Activated CD4-positive, alpha-beta memory T cell treated with anti-CD3 and anti-CD28 coated beads, Interleukin-2, amount 10 ng/mL, durations not matched to agents 7 days and 5 days (primary cell): ENCODE measurements around the gene PRR15. TPM values are rescaled to one million over a fixed set of nuclear protein-coding genes. Genes with fewer than 3 reads are reported as not detected.

Source experiments
- CTCF ChIA-PET: fragments of 350-600 bp; sonication (Branson Sonifier 250); formaldehyde crosslinking; loops from one replicate; lab custom pipeline; 2021; ENCODE audit warnings: antibody characterized with exemption, inconsistent platforms; lab: Charles Lee
- POLR2A ChIA-PET: fragments of 350-600 bp; sonication (Branson Sonifier 250); formaldehyde crosslinking; loops from one replicate; lab custom pipeline; 2021; ENCODE audit warnings: antibody characterized with exemption; lab: Charles Lee
- DNase-seq: peaks from one replicate; pipeline ENCODE4 v3.0.0-alpha.2; 2020
- H3K27ac Mint-ChIP-seq: one replicate; pipeline ENCODE4 v1.8.0; 2021; ENCODE audit warnings: mild to moderate bottlenecking, mixed read lengths
- H3K27me3 Mint-ChIP-seq: one replicate; pipeline ENCODE4 v1.8.0; 2021; ENCODE audit warnings: mixed read lengths
- H3K36me3 Mint-ChIP-seq: one replicate; pipeline ENCODE4 v1.8.0; 2021; ENCODE audit warnings: low read depth, mixed read lengths
- H3K4me1 Mint-ChIP-seq: one replicate; pipeline ENCODE4 v1.8.0; 2021; ENCODE audit warnings: mixed read lengths
- H3K4me3 Mint-ChIP-seq: one replicate; pipeline ENCODE4 v1.8.0; 2021; ENCODE audit warnings: mild to moderate bottlenecking, mixed read lengths
- H3K9me3 Mint-ChIP-seq: one replicate; pipeline ENCODE4 v1.8.0; 2021; ENCODE audit warnings: mixed read lengths
- total RNA-seq, 2 experiments: library from RNA; stranded (reverse); gene quantifications; one replicate each; pipeline ENCODE4 v1.2.3, GENCODE V29; 2021

The PRR15 gene
- total RNA-seq, 2 experiments from 2014 or later, result not detected

DNA sequence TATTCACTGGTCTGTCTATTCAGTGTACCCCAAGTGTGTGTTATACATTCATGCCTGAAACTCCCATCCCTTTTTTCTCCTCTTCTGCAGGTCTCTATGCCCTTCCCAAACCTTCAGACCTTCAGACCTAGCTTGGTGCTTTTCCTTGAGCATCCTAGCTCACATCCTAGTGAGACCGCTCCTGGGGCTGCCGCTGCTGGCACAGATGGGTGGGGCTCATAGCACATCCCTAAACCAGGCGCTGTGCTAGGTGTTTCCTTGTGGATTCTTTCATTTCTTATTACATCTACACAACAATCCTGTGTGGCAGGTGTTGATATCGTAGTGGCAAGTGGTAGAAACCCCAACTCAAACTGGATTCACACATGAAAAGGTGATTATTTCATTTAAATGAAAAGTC lies 43.2 kb downstream of the PRR15 start:
- CTCF ChIA-PET, result no interaction called here
- POLR2A ChIA-PET, result no interaction called here
- no peaks in the 10 kb centered on the region for H3K4me1 Mint-ChIP-seq
- DNase-seq, result no peak
- peaks cover 6% of the 10 kb centered on the region for H3K27me3 Mint-ChIP-seq
- H3K9me3 Mint-ChIP-seq, result no peaks in the 10 kb centered on the region
- H3K36me3 Mint-ChIP-seq, result no peaks in the 10 kb centered on the region
- no peak overlapping the region for H3K27ac Mint-ChIP-seq
- no peak overlapping the region for H3K4me3 Mint-ChIP-seq

- no peak for DNase-seq
These were observed 43.6 kb downstream of the PRR15 start for GRCh38 chr7:29607259-29607658.

DNA sequence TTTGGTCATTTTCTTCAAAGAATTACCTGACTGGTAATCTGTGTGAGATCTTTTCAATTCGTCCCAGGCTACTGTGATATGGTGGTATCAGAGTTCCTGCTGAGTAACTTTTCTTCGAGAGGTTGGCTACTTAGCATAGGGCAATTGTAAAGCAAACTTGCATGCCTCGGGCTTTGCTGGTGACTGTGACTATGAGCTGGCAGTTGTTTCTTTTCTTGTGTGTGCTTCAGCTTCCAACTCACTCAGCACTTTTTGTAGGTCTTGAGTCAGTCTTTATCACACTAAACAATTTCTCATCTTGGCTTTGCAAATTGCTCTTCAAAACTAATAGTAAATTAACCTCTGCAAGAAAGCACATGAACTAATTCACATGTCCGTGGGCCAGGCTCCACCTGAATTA lies 44.3 kb downstream of the PRR15 start:
- H3K4me1 Mint-ChIP-seq, result no peaks in the 10 kb centered on the region
- CTCF ChIA-PET, result no interaction called here
- no peak overlapping the region for H3K4me3 Mint-ChIP-seq
- no peak overlapping the region for H3K27ac Mint-ChIP-seq
- peaks cover 6% of the 10 kb centered on the region for H3K27me3 Mint-ChIP-seq
- H3K36me3 Mint-ChIP-seq, result no peaks in the 10 kb centered on the region
- DNase-seq, result no peak
- POLR2A ChIA-PET, result no interaction called here
- H3K9me3 Mint-ChIP-seq, result no peaks in the 10 kb centered on the region

More at GRCh38 chr7:29607259-29607658, 43.6 kb downstream of the PRR15 start:
- no peak overlapping the region for H3K27ac Mint-ChIP-seq
- H3K4me1 Mint-ChIP-seq, result no peaks in the 10 kb centered on the region
- no peak overlapping the region for H3K4me3 Mint-ChIP-seq
- ChIA-PET POLR2A (no interaction called here), CTCF (no interaction called here)
- H3K27me3 Mint-ChIP-seq, result peaks cover 6% of the 10 kb centered on the region
- H3K36me3 Mint-ChIP-seq, result no peaks in the 10 kb centered on the region
- H3K9me3 Mint-ChIP-seq, result no peaks in the 10 kb centered on the region

DNA sequence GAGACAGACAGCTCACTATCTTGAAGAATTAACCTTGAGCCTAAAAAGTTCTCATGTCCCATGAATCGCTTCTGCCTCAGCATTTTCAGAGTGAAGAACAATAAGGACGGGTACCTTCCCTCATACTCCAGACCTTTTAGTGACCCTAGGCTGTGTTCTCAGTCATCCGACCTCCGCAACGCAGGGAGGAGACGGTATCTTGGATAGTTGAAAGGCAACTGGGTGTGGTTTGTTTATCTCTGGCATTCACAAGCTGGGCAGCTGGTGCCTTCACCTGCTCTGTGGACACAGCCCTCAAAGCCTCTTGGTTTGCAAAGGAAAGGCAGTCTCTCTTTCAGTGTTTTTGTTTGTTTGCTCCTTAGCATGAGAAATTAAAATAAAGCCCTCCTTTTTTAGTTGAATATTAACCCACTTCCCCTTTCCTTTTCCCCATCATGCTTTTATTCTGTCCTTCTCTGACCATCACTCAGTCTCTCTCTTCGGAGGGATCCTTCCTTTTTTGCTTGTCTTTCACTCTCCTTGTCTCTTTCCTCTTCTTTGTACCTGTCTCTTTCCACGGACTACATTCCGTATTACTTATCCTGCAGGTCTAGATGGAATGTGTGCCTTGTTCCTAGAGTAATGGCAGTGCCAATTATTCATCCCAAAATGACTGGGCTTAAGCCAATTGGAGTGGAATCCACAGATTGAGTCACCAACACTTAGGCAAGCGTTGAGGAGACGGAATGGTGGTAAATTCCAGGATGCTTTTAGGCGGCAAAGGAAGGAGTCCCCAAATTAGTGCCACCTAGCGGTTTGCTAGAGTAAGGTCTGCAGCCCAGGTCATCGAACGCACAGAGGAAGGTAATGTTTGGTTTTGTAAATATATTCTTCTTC lies 45.8 kb downstream of the PRR15 start:
- no peak for DNase-seq
- H3K36me3 Mint-ChIP-seq, result no peaks in the 10 kb centered on the region
- ChIA-PET POLR2A (no interaction called here), CTCF (no interaction called here)
- H3K9me3 Mint-ChIP-seq, result no peaks in the 10 kb centered on the region
- no peak overlapping the region for H3K27ac Mint-ChIP-seq
- no peaks in the 10 kb centered on the region for H3K4me1 Mint-ChIP-seq
- H3K4me3 Mint-ChIP-seq, result no peak overlapping the region
- peaks cover under 1% of the 10 kb centered on the region for H3K27me3 Mint-ChIP-seq

GRCh38 chr7:29610086-29610485 lies 46.5 kb downstream of the PRR15 start:
- POLR2A ChIA-PET, result no interaction called here
- no peak overlapping the region for H3K27ac Mint-ChIP-seq
- CTCF ChIA-PET, result no interaction called here
- no peaks in the 10 kb centered on the region for H3K4me1 Mint-ChIP-seq
- no peak for DNase-seq
- H3K4me3 Mint-ChIP-seq, result no peak overlapping the region
- H3K36me3 Mint-ChIP-seq, result no peaks in the 10 kb centered on the region
- no peaks in the 10 kb centered on the region for H3K9me3 Mint-ChIP-seq
- H3K27me3 Mint-ChIP-seq, result no peaks in the 10 kb centered on the region

GRCh38 chr7:29611941-29612544 lies 48.4 kb downstream of the PRR15 start:
- Mint-ChIP-seq H3K4me1 (no peaks in the 10 kb centered on the region), H3K9me3 (no peaks in the 10 kb centered on the region), H3K27me3 (peaks cover 3% of the 10 kb centered on the region), H3K27ac (no peak overlapping the region), H3K4me3 (no peak overlapping the region), H3K36me3 (no peaks in the 10 kb centered on the region)
- ChIA-PET POLR2A (no interaction called here), CTCF (no interaction called here)
- no peak for DNase-seq

GRCh38 chr7:29612596-29612995 lies 49.0 kb downstream of the PRR15 start:
- Mint-ChIP-seq H3K4me1 (no peaks in the 10 kb centered on the region), H3K27ac (no peak overlapping the region), H3K9me3 (no peaks in the 10 kb centered on the region), H3K36me3 (no peaks in the 10 kb centered on the region), H3K27me3 (peaks cover 3% of the 10 kb centered on the region), H3K4me3 (no peak overlapping the region)
- DNase-seq, result no peak
- POLR2A ChIA-PET, result no interaction called here
- CTCF ChIA-PET, result no interaction called here

GRCh38 chr7:29613100-29613499 lies 49.5 kb downstream of the PRR15 start:
- CTCF ChIA-PET, result no interaction called here
- DNase-seq, result no peak
- no peaks in the 10 kb centered on the region for H3K4me1 Mint-ChIP-seq
- no peaks in the 10 kb centered on the region for H3K36me3 Mint-ChIP-seq
- POLR2A ChIA-PET, result no interaction called here
- H3K4me3 Mint-ChIP-seq, result no peak overlapping the region
- no peak overlapping the region for H3K27ac Mint-ChIP-seq
- peaks cover 3% of the 10 kb centered on the region for H3K27me3 Mint-ChIP-seq
- no peaks in the 10 kb centered on the region for H3K9me3 Mint-ChIP-seq

GRCh38 chr7:29614229-29614628 lies 50.6 kb downstream of the PRR15 start:
- H3K4me3 Mint-ChIP-seq, result no peak overlapping the region
- peaks cover 3% of the 10 kb centered on the region for H3K27me3 Mint-ChIP-seq
- CTCF ChIA-PET, result no interaction called here
- no peaks in the 10 kb centered on the region for H3K36me3 Mint-ChIP-seq
- no peak for DNase-seq
- H3K4me1 Mint-ChIP-seq, result no peaks in the 10 kb centered on the region
- no peak overlapping the region for H3K27ac Mint-ChIP-seq
- POLR2A ChIA-PET, result no interaction called here
- no peaks in the 10 kb centered on the region for H3K9me3 Mint-ChIP-seq

Other genes starting within 250 kb of the PRR15 start
- not detected for gene WIPF3, start 242.7 kb downstream of the PRR15 start, total RNA-seq